HT1080 (cell line): ENCODE data around the gene CCDC187. TPM values are rescaled to one million over a fixed set of nuclear protein-coding genes. Genes with fewer than 3 reads are reported as not detected.
"Not testable (repeated sequence)": the region's sequence is repeated elsewhere in the genome, so short reads cannot be mapped to it uniquely, and the experiment has no call there.

Source experiments
- DNase-seq: peaks from one replicate; pipeline ENCODE4 v3.0.0-alpha.2; 2015; ENCODE audit warnings: low read depth
- polyA plus RNA-seq, 2 experiments: library from polyadenylated mRNA; depleted of rRNA; stranded (reverse); fragments of >200 nt; gene quantifications; 2 replicates each; pipeline ENCODE4 v1.2.3, GENCODE V29; 2015
- total RNA-seq: library from RNA; depleted of rRNA; stranded (reverse); fragments of >200 nt; shearing (Covaris generic); gene quantifications from 2 replicates; pipeline ENCODE4 v1.2.3, GENCODE V29; 2014; rRNA removed

CCDC187 gene
- total RNA-seq = under 0.01 and 0.02 TPM in 2 replicates
- polyA plus RNA-seq (2015; cell fraction: cytosol; rRNA removed) = not detected in 2 replicates
- 0.07 TPM in 1 of 2 replicates, not detected in the other for polyA plus RNA-seq (2015; cell fraction: nucleus; rRNA removed)

DNA sequence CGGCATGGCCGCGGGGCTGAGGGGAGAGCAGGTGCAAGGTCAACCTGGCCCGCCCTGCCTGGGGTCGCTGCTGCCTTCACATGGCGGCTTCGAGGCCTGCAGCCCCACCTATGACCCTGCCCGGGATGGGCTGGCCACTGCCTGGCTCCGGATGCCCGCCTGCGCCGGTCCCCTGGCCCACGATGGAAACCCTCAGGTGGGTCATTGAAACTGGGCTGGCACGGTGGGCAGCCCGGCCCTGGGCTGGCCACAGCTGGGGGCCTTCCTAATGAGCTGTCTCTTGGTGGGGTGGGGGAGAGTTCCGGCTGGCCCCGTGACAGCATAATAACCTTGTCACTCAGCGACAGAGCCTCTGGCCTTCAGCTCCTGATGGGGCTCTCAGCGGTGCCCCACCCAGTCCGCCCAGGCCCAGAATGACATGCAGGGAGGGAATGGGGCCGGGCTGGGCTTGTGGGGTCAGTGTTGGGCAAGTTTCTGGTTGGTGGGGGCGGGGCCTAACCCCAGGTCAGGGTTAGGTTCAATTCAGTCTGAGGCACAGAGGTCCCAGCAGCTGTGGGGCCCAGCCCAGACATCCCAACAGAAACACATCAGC, at the start of gene CCDC187:
CCDC187 (minus strand) TSS at position 270 of the 592 bp plus-strand sequence; CDS start at position 6, 264 bp downstream.
- no peak for DNase-seq

DNA sequence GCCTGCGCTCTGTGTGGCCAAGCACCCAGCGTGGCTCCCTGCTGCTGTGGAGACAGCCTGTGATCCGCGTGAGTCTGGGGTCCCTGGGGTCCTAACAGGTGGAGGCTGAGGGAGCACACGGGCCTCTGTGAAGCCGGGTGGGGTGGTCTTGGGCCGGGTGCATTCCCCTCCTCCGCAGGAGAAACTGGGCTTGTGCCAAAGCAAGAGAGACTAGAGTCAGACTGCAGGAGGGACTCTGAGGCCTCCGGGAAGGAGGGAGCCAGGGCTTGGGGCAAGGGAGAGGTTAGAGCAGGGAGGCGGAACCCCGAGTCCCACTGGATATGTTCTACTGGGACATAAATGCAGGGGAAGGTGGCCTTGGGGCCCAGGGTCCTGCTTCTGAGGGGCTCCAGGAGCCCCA, 49.2 kb upstream of the CCDC187 start:
- no peak for DNase-seq

DNA sequence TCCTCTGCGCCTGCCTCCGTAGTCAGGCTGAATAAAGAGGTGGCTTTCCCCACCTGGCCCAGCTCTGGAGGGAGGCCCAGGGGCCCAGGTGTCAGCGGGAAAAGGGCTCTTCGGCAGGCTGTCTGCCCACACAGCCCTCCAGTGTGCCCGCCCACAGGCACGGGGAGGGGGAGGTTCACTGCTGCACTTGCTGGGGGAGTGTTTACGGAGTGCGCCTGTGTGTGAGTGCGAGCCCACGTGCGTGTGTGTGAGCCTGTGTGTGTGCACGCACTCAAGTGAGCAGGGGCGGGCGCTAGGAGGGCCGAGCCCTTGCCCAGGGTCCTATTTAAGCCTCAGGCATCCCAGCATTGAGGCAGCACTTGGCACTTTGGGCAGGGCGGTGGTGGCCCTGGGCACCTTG, 48.8 kb upstream of the CCDC187 start:
- no peak for DNase-seq

DNA sequence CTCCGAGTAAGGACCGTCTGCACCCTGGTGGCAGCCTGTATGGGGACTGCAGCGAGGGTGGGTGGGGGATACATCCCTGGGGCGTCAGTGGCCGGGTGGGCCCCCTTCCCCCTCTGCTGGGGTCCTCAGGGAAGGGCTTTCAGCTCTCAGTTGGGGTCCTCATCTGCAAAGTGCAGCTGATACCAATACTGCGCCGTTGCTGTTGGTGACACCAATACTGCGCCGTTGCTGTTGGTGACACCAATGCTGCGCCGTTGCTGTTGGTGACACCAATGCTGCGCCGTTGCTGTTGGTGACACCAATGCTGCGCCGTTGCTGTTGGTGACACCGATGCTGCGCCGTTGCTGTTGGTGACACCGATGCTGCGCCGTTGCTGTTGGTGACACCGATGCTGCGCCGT, 48.0 kb upstream of the CCDC187 start:
- DNase-seq = not testable (repeated sequence)

DNA sequence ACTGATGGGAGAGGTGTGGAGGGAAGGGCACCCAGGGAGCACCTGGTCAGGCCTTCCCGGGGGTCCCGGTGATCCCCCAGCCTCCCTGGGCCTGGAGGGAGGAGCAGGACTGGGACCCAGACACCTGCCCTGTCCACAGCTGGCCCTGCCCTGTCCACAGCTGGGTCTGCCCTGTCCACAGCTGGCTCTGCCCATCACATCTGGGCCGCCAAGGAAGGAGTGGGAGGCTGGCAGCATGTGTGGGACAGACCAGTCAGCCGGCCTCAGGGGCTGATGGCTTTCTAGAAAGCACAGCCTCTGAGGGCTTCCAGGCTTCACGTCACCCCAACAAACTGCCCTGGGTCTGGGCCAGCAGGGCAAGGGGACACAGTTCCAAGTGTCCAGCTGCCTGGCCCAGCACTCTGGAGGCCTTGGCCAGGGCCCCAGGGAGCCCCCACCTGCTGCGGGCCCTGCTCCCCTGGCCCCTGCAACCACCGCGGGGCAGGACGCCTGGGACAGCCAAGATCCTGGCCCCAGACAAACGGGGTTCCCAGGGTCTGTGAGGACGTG, 47.4 kb upstream of the CCDC187 start:
- no peak for DNase-seq

DNA sequence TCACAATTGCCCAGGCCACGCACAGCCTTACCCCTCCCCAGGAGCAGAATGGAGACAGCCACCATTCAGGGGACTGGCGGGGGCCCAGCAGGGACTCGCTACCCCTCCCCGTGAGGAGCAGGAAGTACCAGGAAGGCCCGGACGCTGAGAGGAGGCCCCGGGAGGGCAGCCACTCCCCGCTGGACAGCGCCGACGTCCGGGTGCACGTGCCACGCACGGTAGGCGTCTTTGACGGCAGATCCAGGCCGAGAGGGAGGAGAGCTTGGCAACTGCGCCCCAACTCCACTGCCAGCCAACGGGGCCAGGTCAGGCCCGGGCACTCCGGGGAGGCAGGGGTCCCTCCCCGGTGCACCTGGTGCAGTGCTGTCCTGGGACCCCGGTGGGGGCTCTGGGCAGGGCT, 45.7 kb upstream of the CCDC187 start:
- no peak for DNase-seq

DNA sequence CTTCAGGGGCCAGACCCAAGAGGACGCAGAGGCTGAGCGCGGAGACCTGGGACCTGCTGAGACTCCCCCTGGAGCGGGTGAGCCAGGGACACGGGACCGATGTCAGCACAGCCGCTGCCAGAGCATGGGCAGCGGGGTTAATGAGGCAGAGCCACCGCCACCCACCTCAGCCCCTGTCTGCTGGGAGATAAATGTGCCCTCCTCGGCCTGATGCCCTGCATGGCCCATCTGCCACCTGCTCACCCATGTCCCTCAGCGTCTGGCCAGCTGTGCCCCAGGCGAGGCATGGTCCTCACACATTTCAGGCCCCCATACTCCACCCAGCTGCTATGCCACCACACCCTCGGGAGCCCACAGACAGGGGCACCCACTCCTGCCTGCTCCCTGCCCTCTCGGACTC, 44.8 kb upstream of the CCDC187 start:
- DNase-seq = no peak

DNA sequence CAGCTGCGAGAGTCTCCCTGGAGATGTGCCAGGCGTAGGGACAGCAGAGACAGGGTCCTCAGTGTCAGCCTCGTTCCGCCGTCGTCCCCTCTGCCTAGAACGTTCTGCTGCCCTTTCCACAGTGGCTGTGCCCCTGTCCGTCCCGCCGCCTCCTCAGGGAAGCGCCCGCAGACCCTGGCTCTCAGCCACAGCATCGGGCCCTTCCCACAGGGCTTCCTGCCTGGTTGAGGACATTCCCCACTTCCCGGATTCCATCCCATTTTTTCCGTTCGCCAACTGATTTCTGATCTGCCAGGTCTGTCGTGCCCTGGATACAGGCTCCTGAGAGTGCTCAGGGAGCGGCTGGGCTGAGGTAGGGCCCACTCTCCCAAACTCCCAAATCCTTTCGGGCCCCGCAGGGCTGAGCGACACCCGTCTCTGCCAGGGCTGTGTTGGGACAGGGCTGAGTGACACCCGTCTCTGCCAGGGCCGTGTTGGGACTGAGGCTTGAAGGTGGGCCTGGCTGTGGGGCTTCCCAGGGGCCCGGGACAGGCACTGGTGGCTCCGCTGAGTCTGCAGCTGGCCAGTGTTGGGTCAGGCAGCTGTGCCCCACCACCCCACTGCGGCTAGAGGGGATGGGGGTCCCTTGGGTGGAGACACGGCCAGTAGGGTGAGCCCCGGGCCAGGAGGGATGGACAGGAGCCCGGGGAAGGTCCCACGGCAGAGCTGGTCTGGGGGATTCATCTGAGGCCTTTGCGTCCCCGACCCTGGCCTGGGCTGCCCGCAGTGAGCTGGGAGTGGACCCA, 43.8 kb upstream of the CCDC187 start:
- DNase-seq = no peak

DNA sequence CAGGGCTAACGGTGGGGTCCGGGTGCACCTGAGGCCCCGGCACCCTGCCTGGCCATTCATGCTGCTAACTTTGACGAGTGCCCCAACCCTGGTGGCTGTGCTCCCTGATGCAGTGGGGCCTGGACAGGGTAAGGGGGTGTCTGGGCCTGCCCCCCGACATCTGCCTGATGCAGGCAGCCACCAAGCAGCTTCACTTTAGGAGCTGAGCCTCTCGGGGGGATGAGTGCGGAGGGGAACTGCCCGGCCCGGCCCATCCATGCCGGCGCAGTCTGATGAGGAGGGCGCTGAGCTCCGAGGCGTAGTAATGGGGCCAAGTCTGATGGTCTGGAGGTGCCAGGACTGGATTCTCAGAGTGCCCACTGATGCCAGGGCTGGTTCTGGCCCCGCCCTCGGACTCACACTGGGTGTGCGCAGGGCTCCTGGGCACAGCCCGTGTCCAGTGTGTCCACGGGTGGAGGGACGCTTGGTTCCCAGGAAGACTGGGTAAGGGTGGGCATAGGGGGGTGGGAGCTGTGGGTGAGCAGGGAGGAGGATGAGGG, 43.1 kb upstream of the CCDC187 start:
- DNase-seq = no peak

DNA sequence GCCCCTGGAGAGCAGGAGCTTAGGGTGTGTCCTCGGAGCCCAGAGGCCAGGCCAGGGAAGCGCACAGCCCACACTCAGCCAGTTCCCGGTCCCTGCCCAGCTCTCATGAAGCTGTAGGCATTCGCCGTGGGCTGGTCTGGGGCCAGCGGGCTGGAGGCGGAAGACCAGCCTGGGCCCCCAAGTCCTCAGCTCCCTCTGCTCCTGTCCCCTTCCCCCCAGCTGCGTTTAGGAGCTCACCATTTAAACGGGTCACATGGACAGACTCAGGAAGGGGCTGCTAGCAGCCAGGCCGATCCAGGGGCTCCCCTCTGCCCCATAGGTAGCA, 42.2 kb upstream of the CCDC187 start:
- no peak for DNase-seq

DNA sequence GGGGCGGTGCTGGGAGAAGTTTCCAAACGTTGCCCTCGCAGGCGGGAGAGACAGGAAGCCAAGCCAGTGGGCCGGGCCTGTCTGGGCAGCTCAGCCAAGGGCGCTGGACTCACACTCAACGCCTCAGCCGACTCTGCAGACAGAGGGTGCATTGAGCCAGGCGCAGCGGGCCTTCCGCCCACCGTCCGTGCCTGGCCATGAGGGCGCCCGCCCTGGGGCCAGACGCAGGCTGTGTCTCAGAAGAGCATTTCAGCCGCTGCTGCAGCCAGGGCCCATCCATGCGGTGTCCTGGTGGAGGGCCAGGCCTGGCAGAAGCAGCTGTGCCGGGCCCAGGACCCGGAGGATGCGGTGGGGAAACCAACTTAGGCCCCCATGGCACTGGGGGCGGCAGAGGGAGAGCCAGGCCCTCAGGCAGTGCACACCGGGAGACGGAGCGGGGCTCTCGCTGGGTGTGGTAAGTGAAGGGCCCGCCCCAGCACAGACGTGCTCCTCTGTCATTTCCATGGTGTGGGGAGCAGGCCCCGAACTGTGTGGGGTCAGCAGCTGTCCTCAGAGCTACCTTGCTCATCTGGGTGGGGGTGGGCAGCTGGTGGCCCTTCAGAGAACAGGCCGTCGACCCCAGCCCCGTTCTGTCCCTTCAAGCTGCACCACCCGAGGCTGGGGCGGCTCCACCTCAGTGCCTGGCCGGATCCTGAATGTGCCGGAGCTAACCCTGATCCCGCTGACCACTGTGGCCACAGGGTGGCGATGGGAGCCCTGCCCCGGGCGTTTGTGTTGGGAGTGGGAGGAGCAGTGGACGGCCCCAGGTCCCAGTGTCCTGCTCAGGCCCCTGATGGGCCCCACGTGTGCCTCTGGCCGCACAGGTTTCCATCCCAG, 41.6 kb upstream of the CCDC187 start:
- DNase-seq = no peak

DNA sequence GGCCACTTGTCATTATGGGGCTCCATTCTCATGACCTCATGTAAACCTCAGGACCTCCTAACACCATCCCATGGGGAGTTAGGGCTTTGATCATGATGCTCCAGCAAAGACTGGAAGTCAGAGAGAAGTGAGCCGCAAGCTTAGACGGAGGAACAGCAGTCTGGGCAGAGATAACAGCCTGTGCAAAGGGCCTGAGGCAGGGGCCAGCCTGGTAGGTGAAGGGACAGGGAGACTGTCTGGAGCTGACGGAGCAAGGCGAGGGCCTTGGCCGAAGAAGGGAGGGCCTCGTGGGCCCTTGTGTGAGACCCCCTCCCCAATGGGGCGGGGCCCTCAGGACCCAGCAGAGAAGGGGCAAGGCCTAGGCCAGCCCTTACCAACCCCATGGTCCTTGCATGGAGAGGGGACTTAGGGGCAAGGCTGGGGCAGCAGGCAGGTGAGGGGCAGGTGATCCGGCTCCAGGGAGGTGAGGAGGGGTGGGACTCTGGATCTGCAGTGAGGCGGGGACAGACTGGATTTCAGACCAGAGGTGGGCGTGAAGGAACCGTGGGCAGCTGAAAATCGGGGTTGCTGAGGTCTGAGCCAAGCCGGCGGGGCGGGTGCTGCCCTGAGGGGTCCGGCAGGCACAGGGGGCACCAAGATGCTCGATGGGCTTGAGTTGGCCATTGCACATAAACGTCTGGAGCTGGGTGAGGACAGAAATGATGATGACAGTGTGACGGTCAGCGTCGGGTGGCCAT, 40.8 kb upstream of the CCDC187 start:
- DNase-seq = no peak

DNA sequence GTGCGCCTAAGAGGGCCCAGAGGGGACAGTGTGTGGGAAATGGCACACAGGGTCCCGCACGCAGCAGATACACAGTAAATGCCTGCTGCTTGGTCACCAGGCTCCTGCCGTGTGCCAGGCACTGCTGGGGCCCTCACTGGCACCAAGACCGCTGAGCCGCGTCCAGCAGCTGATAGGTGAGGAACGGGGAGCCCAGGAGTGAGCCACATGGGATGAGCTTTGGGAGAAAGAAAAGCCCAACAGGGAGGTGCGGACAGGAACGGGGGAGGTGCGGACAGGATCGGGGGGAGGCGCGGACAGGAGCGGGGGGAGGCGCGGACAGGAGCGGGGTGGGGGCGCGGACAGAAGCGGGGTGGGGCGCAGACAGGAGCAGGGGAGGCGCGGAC, 40.0 kb upstream of the CCDC187 start:
- DNase-seq = no peak

DNA sequence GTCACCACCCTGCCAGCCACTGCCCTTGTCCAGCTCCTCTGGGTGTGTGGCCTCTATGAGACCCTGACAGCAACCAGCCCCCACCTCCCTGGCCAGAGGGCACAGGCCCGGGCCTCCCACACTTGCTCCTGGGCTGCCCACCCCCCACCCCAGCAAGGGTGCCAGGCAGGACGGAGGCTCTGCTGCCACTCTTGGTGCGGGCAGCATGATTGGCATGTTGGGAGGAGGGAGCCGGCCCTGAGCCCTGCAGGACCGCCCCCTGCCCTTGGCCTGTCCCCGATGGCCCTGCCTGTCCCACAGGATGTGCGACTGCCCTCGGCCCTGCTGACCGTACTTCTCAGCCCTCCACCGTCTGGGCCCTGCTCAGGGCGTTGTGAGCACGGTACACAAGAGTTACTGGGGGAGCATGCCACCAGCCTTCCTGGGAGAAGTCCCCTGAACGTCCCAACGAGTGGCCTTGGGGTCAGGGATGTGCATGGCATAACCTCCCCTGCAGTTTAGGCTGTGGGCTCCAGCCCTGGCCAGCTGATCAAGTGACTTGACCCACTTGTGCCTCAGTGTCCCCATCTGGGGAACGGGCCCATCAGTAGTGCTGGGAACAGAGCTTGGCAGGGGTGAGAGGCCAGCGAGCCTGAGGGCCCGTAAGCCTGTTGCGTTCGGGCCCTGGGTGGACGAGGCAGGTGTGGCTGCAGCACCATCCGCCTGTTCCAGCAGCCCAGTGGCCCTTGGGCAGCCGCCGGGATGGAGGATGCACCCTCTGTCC, 39.4 kb upstream of the CCDC187 start:
- no peak for DNase-seq

DNA sequence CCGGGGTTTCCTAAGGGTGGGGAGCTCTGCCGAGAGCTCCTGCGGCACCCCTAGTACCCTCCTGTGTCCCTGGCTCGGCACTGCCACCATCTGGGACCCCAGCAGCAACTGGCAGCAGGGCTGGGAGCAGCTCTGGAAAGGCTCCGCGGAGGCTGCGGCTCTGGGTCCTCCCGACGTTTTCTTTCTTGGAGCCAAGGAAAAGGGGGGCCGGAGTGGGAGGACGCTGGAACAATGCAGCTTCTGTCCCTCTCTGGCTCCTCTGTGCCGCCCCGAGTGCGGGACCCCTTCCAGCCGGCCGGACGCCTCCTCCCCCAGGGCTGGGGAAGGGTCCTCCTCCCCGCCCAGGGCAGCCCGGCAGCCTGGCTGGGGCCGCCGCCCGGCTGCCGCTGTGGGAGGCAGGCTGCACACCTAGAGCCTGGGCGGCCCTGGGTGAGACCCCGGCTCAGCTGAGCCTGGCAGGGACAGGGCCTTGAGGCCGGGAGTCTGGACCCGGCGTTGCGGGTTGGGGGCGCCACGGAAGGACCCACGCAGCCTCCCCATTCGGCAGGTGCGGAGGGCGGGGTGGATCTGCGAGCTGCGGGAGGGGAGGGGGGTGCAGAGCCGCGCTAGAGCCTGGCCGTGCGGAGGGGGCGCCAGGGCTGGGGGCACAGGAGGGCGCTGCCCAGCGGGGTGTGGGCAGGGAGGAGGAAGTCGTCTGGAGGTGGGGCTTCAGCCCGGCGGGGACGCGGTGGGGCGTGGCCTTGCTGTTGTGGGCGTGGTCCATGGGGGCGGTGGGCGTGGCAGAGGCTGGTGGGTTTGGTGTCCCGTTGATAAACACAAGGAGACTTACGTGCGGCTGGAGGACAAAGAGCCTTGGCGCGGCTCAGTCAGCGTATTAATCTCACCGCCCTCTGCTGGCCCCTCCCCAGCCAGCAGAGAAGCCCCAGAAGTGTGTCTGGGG, 38.6 kb upstream of the CCDC187 start:
- no peak for DNase-seq

DNA sequence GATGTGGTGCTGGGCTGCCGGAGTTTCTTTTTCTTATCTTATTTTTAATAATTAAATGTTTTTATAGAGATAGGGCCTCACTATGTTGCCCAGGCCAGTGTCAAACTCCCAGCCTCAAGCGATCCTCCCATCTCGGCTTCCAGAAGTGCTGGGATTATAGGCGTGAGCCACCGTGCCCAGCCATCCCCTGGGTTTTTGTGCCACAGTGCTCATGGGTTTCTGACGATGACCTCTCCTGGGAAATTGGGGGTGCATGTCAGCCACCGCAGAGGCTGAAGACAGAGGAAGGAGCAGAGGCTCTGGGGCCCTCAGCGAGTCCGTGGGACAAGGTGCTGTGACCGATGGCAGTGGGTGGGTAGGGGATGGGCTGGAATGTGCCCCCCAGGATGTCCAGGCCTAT, 37.9 kb upstream of the CCDC187 start:
- DNase-seq = no peak

DNA sequence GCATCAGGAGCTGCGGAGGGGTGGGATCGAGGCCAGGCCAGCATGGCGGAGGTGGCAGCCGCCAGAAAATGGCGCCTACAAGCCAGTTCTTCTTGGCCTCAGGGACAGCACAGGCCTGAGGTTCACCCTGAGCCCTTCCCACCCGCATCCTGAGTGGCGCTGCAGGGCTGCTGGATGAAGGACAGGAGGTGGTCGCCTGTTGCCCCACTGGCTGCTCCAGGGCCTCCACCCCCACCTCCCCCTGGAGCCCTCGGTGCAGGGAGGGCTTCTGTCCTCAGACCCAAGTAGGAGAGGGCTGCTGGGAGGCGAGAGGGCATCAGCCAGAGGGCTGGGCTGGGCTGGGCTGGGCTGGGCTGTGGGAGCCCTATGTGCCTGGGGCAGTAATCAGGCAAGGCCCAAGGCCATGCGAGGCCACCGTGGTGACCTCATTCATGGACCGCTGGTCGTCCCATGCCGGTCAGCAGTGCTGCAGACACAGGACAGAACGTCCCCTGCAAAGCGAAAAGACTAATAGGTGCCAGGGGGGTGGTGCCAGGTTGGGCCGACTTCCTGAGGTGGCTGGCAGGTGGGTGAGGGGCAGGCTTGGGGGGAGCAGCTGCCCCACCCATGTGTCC, 37.3 kb upstream of the CCDC187 start:
- DNase-seq = no peak

DNA sequence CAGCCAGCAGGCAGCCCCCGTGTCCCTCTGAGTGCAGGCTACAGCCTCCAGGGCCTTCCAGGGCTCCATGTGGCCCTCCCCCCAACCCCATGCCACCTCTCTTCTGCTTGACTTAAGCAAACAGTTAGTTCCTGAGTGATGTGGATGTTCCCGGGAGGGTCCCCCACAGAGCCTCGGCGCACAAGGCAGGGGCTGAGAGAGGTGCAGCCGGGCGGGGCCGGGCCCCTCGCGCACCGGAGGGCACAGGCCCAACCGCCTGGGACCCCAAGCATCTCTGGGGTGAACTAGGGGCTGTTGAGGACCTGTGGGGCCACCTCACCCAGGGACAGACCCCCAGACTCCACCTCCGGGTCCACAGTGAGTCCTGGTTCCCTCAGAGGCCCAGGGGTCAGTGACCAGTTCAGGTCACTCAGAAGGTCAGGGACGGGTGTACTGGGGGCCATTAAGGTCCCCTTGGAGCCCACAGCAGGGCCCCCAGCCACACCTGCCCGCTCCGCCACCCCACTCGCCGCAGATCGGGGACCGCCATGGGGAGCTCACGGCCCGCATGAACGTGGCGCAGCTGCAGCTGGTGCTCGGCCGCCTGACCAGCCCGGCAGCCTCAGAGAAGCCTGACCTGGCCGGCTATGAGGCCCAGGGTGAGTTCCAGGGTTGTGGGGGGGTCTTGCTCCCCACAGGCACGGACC, 36.6 kb upstream of the CCDC187 start:
- DNase-seq = no peak
